GM23338 (cell line): ENCODE data around the gene LRIG1. TPM values are rescaled to one million over a fixed set of nuclear protein-coding genes. Genes with fewer than 3 reads are reported as not detected.

Experiments used
- ATAC-seq: fragments of 200-7000 bp; cut with Tn5 transposase; 3 replicates; pipeline ENCODE4 v1.9.1; 2020
- DNase-seq: peaks from one replicate; pipeline ENCODE4 v3.0.0-alpha.2; 2015; ENCODE audit warnings: low spot score
- H2AFZ ChIP-seq: fragments of 200-600 bp; sonication (generic); 2 replicates; pipeline ENCODE4 v1.8.0; 2016; ENCODE audit warnings: antibody characterized with exemption, mild to moderate bottlenecking, moderate library complexity
- H3F3A ChIP-seq: fragments of 200-600 bp; sonication (generic); replicated peaks from 2 replicates; pipeline ENCODE4 v1.8.0; 2017; ENCODE audit warnings: antibody characterized with exemption, mixed run types, low read depth
- H3K27ac ChIP-seq: fragments of 200-600 bp; sonication (generic); 2 replicates; pipeline ENCODE4 v1.6.1; 2016; ENCODE audit warnings: low read depth
- H3K27me3 ChIP-seq: fragments of 200-600 bp; sonication (generic); 2 replicates; pipeline ENCODE4 v1.8.0; 2016; ENCODE audit warnings: mild to moderate bottlenecking, mixed run types, moderate library complexity; ENCODE audit not compliant: insufficient read depth
- H3K36me3 ChIP-seq: fragments of 200-600 bp; sonication (generic); 2 replicates; pipeline ENCODE4 v1.8.0; 2016; ENCODE audit warnings: mild to moderate bottlenecking; ENCODE audit not compliant: insufficient read depth
- H3K4me1 ChIP-seq: fragments of 200-600 bp; sonication (generic); 2 replicates; pipeline ENCODE4 v1.8.0; 2016; ENCODE audit warnings: mild to moderate bottlenecking, moderate library complexity; ENCODE audit not compliant: insufficient read depth
- H3K4me2 ChIP-seq: fragments of 200-600 bp; sonication (generic); 2 replicates; pipeline ENCODE4 v1.7.1; 2017; ENCODE audit warnings: mixed run types
- H3K4me3 ChIP-seq: fragments of 200-600 bp; sonication (generic); 2 replicates; pipeline ENCODE4 v1.6.1; 2016; ENCODE audit warnings: mixed run types
- H3K79me2 ChIP-seq: fragments of 200-600 bp; sonication (generic); replicated peaks from 2 replicates; pipeline ENCODE4 v1.8.0; 2017; ENCODE audit warnings: mild to moderate bottlenecking; ENCODE audit not compliant: insufficient read depth
- H3K9me2 ChIP-seq: fragments of 200-600 bp; sonication (generic); 2 replicates; pipeline ENCODE4 v1.8.0; 2017; ENCODE audit not compliant: insufficient read depth
- H4K20me1 ChIP-seq: fragments of 200-600 bp; sonication (generic); replicated peaks from 2 replicates; pipeline ENCODE4 v1.8.0; 2017; ENCODE audit warnings: mild to moderate bottlenecking; ENCODE audit not compliant: insufficient read depth
- H3K27ac Mint-ChIP-seq: 2 replicates; pipeline ENCODE4 v1.8.0; 2020; ENCODE audit warnings: inconsistent platforms, mild to moderate bottlenecking, moderate library complexity, mixed read lengths
- H3K27me3 Mint-ChIP-seq: 3 replicates; pipeline ENCODE4 v1.8.0; 2022; ENCODE audit warnings: low read depth, mild to moderate bottlenecking, moderate library complexity, mixed read lengths, inconsistent platforms; ENCODE audit not compliant: insufficient read depth, poor library complexity
- H3K36me3 Mint-ChIP-seq: 3 replicates; pipeline ENCODE4 v1.8.0; 2021; ENCODE audit warnings: low read depth, mild to moderate bottlenecking, inconsistent platforms, moderate library complexity, mixed read lengths
- H3K4me1 Mint-ChIP-seq: 3 replicates; pipeline ENCODE4 v1.8.0; 2020; ENCODE audit warnings: mild to moderate bottlenecking, inconsistent platforms, mixed read lengths
- H3K4me3 Mint-ChIP-seq: 3 replicates; pipeline ENCODE4 v1.8.0; 2021; ENCODE audit warnings: moderate library complexity, mild to moderate bottlenecking, inconsistent platforms, mixed read lengths
- H3K9me3 Mint-ChIP-seq: 3 replicates; pipeline ENCODE4 v1.8.0; 2020; ENCODE audit warnings: moderate library complexity, mild to moderate bottlenecking, inconsistent platforms, mixed read lengths
- CREB1 ChIP-seq: fragments of 250-450 bp; sonication (Bioruptor Pico); IDR thresholded peaks from 2 replicates; pipeline ENCODE4 v1.5.0; 2020; ENCODE audit warnings: low read depth, mild to moderate bottlenecking, moderate library complexity
- CTCF ChIP-seq, 2 experiments: fragments of 200-600 bp in 1 of 2; sonication (generic) in 1 of 2; conservative IDR thresholded peaks; 2 replicates each; pipeline versions ENCODE4 v1.5.1 to v1.6.1; 2016 to 2017; ENCODE audit warnings: antibody characterized with exemption in 2 of 2, low read depth in 2 of 2, mild to moderate bottlenecking in 2 of 2, moderate library complexity in 1 of 2
- ETS1 ChIP-seq: IDR thresholded peaks from 2 replicates; pipeline ENCODE4 v1.6.1; 2016; ENCODE audit warnings: antibody characterized with exemption
- EZH2 ChIP-seq: fragments of 200-600 bp; sonication (generic); IDR thresholded peaks from one replicate; pipeline ENCODE4 v1.8.0; 2017; ENCODE audit warnings: antibody characterized with exemption, mild to moderate bottlenecking, low read depth; ENCODE audit not compliant: unreplicated experiment
- EZH2phosphoT487 ChIP-seq: fragments of 200-600 bp; sonication (generic); IDR thresholded peaks from one replicate; pipeline ENCODE4 v1.8.1; 2018; ENCODE audit warnings: antibody characterized with exemption; ENCODE audit not compliant: unreplicated experiment
- NANOG ChIP-seq: IDR thresholded peaks from 2 replicates; pipeline ENCODE4 v1.6.1; 2016; ENCODE audit warnings: antibody characterized with exemption, borderline replicate concordance
- POLR2AphosphoS5 ChIP-seq: IDR thresholded peaks from 2 replicates; pipeline ENCODE4 v1.6.1; 2016; ENCODE audit warnings: antibody characterized with exemption, low read depth
- REST ChIP-seq: IDR thresholded peaks from one replicate; pipeline ENCODE4 v1.6.1; 2018; ENCODE audit warnings: antibody characterized with exemption; ENCODE audit not compliant: unreplicated experiment
- STAT1 ChIP-seq: IDR thresholded peaks from one replicate; pipeline ENCODE4 v1.6.1; 2016; ENCODE audit warnings: antibody characterized with exemption; ENCODE audit not compliant: unreplicated experiment
- ZNF114 ChIP-seq: fragments of 250-450 bp; sonication (Bioruptor Pico); IDR thresholded peaks from 2 replicates; pipeline ENCODE4 v1.5.0; 2020; ENCODE audit warnings: mild to moderate bottlenecking, moderate library complexity
- ZNF331 ChIP-seq: fragments of 250-450 bp; sonication (Bioruptor Pico); IDR thresholded peaks from 2 replicates; pipeline ENCODE4 v1.5.0; 2020; ENCODE audit warnings: low read depth, mild to moderate bottlenecking, moderate library complexity
- polyA plus RNA-seq: library from polyadenylated mRNA; unstranded; fragments of >200 nt; fragmentation: Nextera tagmentation; extraction: Ambion mirVana; gene quantifications from 2 replicates; pipeline ENCODE4 v1.2.1, GENCODE V29; 2016
- total RNA-seq: library from RNA; depleted of rRNA; stranded (reverse); fragments of >200 nt; shearing (Covaris generic); gene quantifications from 2 replicates; pipeline ENCODE4 v1.2.3, GENCODE V29; 2014

LRIG1 gene
- total and polyA plus RNA-seq, 2 experiments from 2014 or later = 40.0 to 134 TPM

GRCh38 chr3:66441692-66442091, 59.1 kb downstream of the LRIG1 start:
- peaks cover 6% of the 10 kb centered on the region for H4K20me1 ChIP-seq
- peak overlapping the region; percentile 90 for H3K27ac ChIP-seq
- no peaks in the 10 kb centered on the region; the same call in 1 of the 2 replicates for H3K36me3 ChIP-seq
- H3K27me3 Mint-ChIP-seq = peaks cover 35% of the 10 kb centered on the region
- no peak for DNase-seq
- TF ChIP-seq POLR2AphosphoS5 (no peak), ZNF114 (CRISPR knock-in tag) (no peak), ZNF331 (CRISPR knock-in tag) (no peak), STAT1 (no peak), CTCF (conservative IDR thresholded peaks at IDR 0.05; ENCODE audit: low read depth in 2 of 2) (no peak)
- H3K4me1 ChIP-seq = peaks cover 83% of the 10 kb centered on the region
- peaks cover 26% of the 10 kb centered on the region for H3F3A ChIP-seq
- peaks cover 96% of the 10 kb centered on the region for H3K4me1 Mint-ChIP-seq
- peak overlapping the region; percentile 99 for H3K27ac Mint-ChIP-seq
- H3K4me2 ChIP-seq = peak overlapping the region; percentile 16
- H3K36me3 Mint-ChIP-seq = peaks cover 66% of the 10 kb centered on the region
- H3K4me3 ChIP-seq = peak overlapping the region; percentile 32; the same call in 1 of the 2 replicates
- peaks cover 76% of the 10 kb centered on the region for H3K79me2 ChIP-seq
- no peak for ATAC-seq
- H2AFZ ChIP-seq = no peak overlapping the region
- H3K4me3 Mint-ChIP-seq = peak overlapping the region; percentile 70
- peaks cover 4% of the 10 kb centered on the region; the same call in 1 of the 2 replicates for H3K9me2 ChIP-seq
- no peaks in the 10 kb centered on the region for H3K27me3 ChIP-seq
- no peaks in the 10 kb centered on the region for H3K9me3 Mint-ChIP-seq

GRCh38 chr3:66441129-66441528, 59.7 kb downstream of the LRIG1 start:
- H3K27ac ChIP-seq = peak overlapping the region; percentile 90
- peak overlapping the region; percentile 16 for H3K4me2 ChIP-seq
- H3K4me1 ChIP-seq = peaks cover 83% of the 10 kb centered on the region
- H4K20me1 ChIP-seq = peaks cover 12% of the 10 kb centered on the region
- peaks cover 26% of the 10 kb centered on the region for H3F3A ChIP-seq
- ATAC-seq = no peak
- peak; percentile 44 for DNase-seq
- H3K9me2 ChIP-seq = peaks cover 4% of the 10 kb centered on the region; the same call in 1 of the 2 replicates
- H3K36me3 ChIP-seq = no peaks in the 10 kb centered on the region
- Mint-ChIP-seq H3K9me3 (no peaks in the 10 kb centered on the region), H3K27me3 (peaks cover 30% of the 10 kb centered on the region), H3K36me3 (peaks cover 65% of the 10 kb centered on the region), H3K4me3 (peak overlapping the region; percentile 38; the same call in 1 of the 3 replicates), H3K4me1 (peaks cover 96% of the 10 kb centered on the region), H3K27ac (peak overlapping the region; percentile 99)
- H3K4me3 ChIP-seq = peak overlapping the region; percentile 32; the same call in 1 of the 2 replicates
- no peak overlapping the region for H2AFZ ChIP-seq
- H3K27me3 ChIP-seq = no peaks in the 10 kb centered on the region
- H3K79me2 ChIP-seq = peaks cover 76% of the 10 kb centered on the region
- TF ChIP-seq POLR2AphosphoS5 = no peak
- no peak for TF ChIP-seq EZH2
- TF ChIP-seq EZH2phosphoT487 = no peak
- TF ChIP-seq ZNF331 (CRISPR knock-in tag) = no peak
- TF ChIP-seq ETS1 = no peak
- no peak for TF ChIP-seq CREB1 (CRISPR knock-in tag)
- TF ChIP-seq CTCF (conservative IDR thresholded peaks at IDR 0.05; ENCODE audit: low read depth in 2 of 2) = no peak
- TF ChIP-seq NANOG = no peak
- no peak for TF ChIP-seq REST
- TF ChIP-seq ZNF114 (CRISPR knock-in tag) = no peak
- TF ChIP-seq STAT1 = no peak
